Natural killer cell treated with Interleukin-12 subunit alpha and Interleukin-12 subunit beta and Interleukin-15 and Interleukin-18, amount 100 ng/mL, for 72 hours (primary cell): Measurements from ENCODE around the gene KBTBD7. TPM values are rescaled to one million over a fixed set of nuclear protein-coding genes. Genes with fewer than 3 reads are reported as not detected.

Source experiments
- ATAC-seq, 2 donors: fragments of 150-1000 bp; cut with Tn5 transposase in 1 of 2; sonication (Bioruptor Pico), chemical (Tn5 transposase) in 1 of 2; 2 replicates each; pipeline ENCODE4 v1.10.0; 2021
- DNase-seq: peaks from one replicate; pipeline ENCODE4 v3.0.0; 2022; ENCODE audit warnings: low spot score
- H3K27ac Mint-ChIP-seq, 2 donors: 1 replicate in 1 of 2; 2 replicates in 1 of 2; pipeline ENCODE4 v1.8.0; 2022; ENCODE audit warnings: mixed read lengths in 2 of 2, mild to moderate bottlenecking in 1 of 2, moderate library complexity in 1 of 2
- H3K27me3 Mint-ChIP-seq, 2 donors: 1 replicate in 1 of 2; 2 replicates in 1 of 2; pipeline ENCODE4 v1.8.0; 2022; ENCODE audit warnings: mixed read lengths in 2 of 2
- H3K36me3 Mint-ChIP-seq: one replicate; pipeline ENCODE4 v1.8.0; 2022; ENCODE audit warnings: mixed read lengths
- H3K4me1 Mint-ChIP-seq, 2 donors: 1 replicate in 1 of 2; 2 replicates in 1 of 2; pipeline ENCODE4 v1.8.0; 2022; ENCODE audit warnings: low read depth in 2 of 2, mixed read lengths in 2 of 2, mild to moderate bottlenecking in 1 of 2
- H3K4me3 Mint-ChIP-seq: one replicate; pipeline ENCODE4 v1.8.0; 2022; ENCODE audit warnings: mixed read lengths
- H3K9me3 Mint-ChIP-seq: 2 replicates; pipeline ENCODE4 v1.8.0; 2022; ENCODE audit warnings: mixed read lengths
- total RNA-seq, 2 donors: library from RNA; stranded (reverse); gene quantifications; one replicate each; pipeline ENCODE4 v1.2.3, GENCODE V29; 2022

Gene KBTBD7
- total RNA-seq, 2 donors from 2014 or later, result 4.1 to 5.3 TPM

DNA sequence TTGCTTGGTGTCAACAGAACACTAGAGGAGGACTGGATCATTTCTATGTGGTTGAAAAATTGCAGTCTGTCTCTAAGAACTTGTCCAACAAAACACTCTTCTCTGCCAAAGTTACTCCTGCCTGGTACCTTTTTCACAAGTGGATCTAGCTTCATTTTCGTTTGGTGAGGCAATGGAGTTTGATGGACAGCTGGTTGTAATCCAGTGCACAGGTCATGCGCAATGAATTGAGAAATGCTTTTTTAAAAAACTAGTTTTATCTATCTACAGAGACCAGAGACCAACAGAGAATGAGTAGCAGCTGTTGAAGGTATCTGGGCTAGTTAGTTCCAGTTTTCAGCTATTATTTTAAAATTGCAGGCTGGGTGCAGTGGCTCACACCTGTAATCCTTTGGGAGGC lies 49.8 kb downstream of the KBTBD7 start:
- Mint-ChIP-seq H3K27me3 (no peaks in the 10 kb centered on the region), H3K27ac (no peak overlapping the region), H3K4me1 (no peaks in the 10 kb centered on the region), H3K9me3 (peaks cover 18% of the 10 kb centered on the region), H3K4me3 (no peak overlapping the region), H3K36me3 (peaks cover 22% of the 10 kb centered on the region)
- ATAC-seq (no peak), DNase-seq (no peak)

Other genes with a start within 250 kb of the KBTBD7 start
- 10 to 100 TPM; 61.8 to 86.1 TPM for gene ELF1, start 175.3 kb downstream of the KBTBD7 start, total RNA-seq
- 10 to 100 TPM in 1 of 2 donors, 1 to 10 TPM in 1; 8.5 to 10.6 TPM for gene WBP4, start 133.1 kb downstream of the KBTBD7 start, total RNA-seq
- 1 to 10 TPM; 4.2 to 7.3 TPM for gene KBTBD6, start 61.8 kb downstream of the KBTBD7 start, total RNA-seq
- gene MTRF1, start 69.0 kb upstream of the KBTBD7 start, total RNA-seq, result 10 to 100 TPM; 17.2 to 28.3 TPM
- gene NAA16, start 116.7 kb upstream of the KBTBD7 start, total RNA-seq, result 10 to 100 TPM; 16.4 to 38.9 TPM